Activated naive CD4-positive, alpha-beta T cell treated with Interleukin-2 at 50 U/mL for 16 hours (primary cell): ENCODE data around the gene SPRED2.

Source experiments
- DNase-seq: peaks from one replicate; pipeline ENCODE4 v3.0.0-alpha.2; 2020

Gene SPRED2

DNA sequence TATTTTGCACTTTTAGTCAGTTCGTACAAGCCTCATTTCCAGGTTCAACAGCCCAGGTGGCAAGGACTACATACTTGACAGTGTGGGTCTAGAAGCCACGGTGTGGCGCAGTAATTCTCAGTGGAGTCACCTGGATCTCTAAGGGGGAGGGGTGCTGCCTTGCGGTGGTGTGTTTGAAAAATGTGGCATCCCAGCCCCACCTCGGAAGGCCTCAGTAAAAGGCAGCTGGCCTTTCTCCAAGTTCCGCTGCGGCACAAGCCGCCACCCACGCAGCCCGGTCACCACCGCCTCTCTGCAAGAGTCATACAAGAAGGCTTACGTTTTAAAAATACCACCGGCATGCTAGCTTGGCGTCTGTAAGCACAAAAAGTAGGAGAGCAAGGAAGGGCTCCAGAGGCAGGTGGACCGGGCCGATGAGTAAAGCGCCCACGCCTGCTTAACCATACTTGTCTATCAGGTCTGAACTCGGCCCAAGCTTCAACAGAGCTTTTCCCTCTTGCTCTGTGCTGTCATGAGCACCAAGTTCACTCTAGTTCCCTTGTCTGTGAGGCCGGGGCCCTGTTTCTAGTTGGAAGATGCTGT is 49.5 kb downstream of the SPRED2 start:
- peak; percentile 88 for DNase-seq

DNA sequence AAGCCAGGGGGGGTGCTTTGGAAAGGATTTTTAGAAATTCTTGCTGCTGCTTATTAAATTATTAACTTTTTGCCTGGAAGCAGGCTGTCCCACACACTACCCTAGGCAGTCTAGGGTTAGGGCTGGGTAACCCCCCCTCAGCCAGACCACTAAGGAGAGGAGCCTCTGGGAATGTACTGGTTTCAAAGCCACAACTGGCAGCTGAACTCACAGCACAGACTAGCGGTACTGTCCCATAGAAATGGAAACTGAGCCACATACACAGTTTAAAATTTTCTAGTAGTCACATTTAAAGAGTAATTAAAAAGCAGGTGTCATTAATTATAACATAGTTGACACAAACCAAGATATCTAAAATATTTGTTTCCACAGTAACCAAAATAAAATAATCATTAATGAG is 50.1 kb downstream of the SPRED2 start:
- DNase-seq, result no peak

- DNase-seq, result no peak
These were observed 50.8 kb downstream of the SPRED2 start for GRCh38 chr2:65381607-65382051.

- no peak for DNase-seq
These were observed 52.1 kb downstream of the SPRED2 start for GRCh38 chr2:65380255-65380654.

DNA sequence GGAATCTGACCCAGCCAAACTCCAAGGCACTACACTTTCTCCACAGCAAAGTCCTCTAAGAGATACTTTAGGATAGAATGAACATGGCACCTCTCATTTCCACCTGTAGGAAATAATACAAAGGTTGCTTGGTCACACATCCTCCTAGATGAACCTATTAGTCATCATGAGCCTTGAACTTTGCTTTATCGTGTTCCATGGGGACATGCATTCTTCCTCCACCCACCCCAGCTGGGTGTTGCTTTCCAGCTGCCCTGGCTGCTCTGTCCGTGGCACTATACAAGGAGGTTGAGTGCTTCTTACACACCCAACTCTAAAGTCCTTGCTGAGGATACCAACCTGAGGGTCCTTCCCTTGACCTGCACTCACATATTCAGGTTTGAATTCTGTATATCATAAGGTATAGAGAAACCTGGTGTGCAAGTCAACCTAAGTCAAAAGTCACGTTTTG is 52.7 kb downstream of the SPRED2 start:
- DNase-seq, result no peak

DNA sequence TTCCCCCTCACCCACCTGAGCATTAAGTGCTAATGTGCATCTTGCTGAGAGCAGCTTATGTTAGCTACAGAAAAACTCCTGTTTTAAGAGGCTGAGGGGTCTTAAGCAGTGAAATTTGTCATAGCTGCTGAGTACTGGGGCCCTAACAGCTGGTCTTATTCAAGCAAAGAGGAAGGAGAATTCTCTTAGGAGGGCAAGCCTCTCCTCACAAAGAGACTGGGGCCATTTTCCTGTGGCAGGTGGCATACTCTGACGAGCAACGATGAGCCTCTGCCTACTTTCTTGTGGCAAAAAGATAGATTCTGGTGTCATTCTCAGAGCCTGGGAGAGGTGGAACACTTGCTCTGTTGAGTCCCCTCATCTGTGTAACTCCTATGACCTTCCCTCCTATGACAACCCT is 53.2 kb downstream of the SPRED2 start:
- no peak for DNase-seq

GRCh38 chr2:65378290-65378689 is 54.1 kb downstream of the SPRED2 start:
- no peak for DNase-seq

- DNase-seq, result no peak
These were observed 54.7 kb downstream of the SPRED2 start for GRCh38 chr2:65377556-65378192.

- no peak for DNase-seq
These were observed 56.7 kb downstream of the SPRED2 start for GRCh38 chr2:65375723-65376122.

DNA sequence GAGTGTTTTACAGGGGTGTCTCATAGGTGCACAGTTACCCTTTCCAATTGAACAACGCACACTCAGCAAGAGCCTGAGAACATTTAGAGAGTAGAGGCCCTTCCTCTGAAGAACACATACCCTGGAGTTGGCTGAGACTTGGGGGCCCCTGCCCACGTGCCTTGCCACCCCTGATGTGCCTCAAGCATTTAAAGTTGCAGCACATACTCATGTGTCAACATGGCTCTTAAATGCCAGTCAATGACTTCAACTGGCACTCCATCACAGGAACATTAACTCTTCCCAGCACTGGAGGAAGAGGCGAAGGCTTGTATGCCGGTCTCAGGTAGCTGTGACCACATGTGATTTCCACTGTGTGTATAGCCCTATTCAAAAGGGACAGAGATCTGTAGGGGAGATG is 57.4 kb downstream of the SPRED2 start:
- DNase-seq, result no peak

GRCh38 chr2:65374575-65374974 is 57.8 kb downstream of the SPRED2 start:
- DNase-seq, result no peak

DNA sequence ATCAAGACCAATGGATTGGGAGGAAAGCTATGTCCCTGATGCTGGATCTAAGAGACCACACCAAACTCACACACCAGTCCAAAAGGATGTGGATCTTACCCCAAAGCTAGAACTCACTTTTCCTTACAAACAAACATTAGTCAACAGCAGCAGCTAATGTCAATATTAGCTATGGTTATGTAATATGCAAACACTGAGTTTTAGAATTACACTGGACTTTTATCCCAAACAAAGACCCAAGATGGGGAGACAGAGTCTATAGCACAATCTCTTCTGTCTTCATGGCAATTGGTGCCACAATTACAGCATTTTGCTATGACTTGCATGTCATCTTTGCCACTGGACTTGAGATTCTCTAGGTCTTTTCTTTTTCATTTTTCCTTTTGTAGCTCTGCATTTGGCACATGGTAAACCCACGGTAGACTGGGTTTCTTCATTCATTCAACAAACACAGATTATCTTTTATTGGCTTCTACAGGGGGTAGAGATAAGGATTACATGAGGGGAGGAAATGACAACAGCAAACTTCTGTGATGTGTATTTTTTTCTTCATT is 59.0 kb downstream of the SPRED2 start:
- no peak for DNase-seq

DNA sequence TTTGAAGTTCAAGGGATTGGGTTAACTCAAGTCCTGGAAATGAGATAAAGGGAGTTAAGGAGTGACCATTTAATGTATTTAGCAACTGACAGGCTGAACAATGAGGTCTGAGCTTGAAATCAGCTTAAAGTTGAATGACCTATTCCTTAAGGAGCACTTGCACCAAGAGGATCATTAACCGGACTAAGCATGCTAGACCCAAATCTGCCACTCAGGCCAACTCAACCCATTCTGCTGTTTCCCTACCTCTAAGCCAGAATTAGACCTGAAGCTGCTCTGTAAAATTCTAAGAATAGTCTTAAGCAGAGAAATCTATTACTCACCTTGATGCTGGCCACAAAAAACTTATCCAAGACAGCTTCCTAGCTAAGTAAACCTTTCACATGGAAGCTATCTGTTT is 59.8 kb downstream of the SPRED2 start:
- DNase-seq, result no peak

- no peak for DNase-seq
These were observed 61.3 kb downstream of the SPRED2 start for GRCh38 chr2:65371074-65371434.

GRCh38 chr2:65370387-65371073 is 61.9 kb downstream of the SPRED2 start:
- DNase-seq, result no peak

GRCh38 chr2:65369980-65370379 is 62.4 kb downstream of the SPRED2 start:
- DNase-seq, result no peak

- no peak for DNase-seq
These were observed 62.8 kb downstream of the SPRED2 start for GRCh38 chr2:65369574-65369973.

- DNase-seq, result no peak
These were observed 63.9 kb downstream of the SPRED2 start for GRCh38 chr2:65368468-65368867.

DNA sequence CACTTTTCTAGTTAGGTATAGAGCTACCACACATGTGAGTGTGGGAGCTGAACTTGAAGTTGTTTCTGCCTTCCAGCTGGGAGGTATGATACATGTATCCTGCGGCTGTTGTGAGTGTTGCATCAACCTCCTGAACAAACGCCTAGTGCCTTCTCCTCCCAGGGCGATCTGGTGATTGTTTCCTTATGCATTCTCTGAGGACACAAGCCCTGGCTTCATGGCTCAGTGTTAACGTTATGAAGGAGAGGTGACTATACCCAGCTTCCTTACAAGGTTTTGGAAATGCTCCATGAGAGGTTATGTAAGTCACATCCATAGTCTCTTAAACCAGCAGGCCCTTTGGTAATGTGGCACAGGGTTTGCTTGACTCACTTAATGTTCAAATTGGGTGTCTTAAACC is 64.9 kb downstream of the SPRED2 start:
- DNase-seq, result no peak

GRCh38 chr2:65366595-65367125 is 65.7 kb downstream of the SPRED2 start:
- DNase-seq, result peak; percentile 26

DNA sequence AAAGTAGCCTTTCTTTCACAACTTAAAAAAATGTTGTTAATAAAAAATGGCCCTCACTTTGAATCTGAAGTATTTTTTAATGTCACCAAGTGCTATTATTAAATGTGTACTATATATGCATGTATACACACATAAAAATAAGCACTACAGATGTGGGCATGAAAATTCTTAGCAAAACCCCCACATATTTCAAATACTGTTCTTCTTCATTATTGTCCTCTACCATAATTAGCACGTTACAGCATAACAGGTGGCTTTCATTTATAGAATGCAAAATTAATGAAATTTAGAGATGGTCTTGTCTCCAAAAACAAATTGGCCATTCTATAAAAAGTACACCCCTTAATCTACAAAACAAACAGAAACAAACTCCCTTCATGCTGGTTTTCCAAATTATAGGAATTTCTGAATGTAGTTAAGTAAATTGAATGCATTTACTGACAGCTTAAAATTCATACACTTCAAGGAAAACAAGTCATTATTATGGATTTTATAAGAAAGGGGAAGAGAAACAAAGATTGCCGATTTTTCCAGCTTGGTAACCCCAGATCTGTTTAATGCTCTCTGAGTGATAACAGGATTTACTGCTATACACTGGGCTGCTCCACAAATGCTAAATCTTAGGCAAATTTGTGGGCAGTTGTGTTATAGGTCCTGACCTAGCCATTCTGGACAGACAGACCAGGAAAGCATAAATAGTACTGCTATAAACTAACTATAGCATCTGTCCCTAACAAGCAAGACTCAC is 67.2 kb downstream of the SPRED2 start:
- no peak for DNase-seq

GRCh38 chr2:65363879-65364666 is 68.3 kb downstream of the SPRED2 start:
- no peak for DNase-seq
